ENCODE measurements around the gene TMEM120B.

Gene TMEM120B

DNA sequence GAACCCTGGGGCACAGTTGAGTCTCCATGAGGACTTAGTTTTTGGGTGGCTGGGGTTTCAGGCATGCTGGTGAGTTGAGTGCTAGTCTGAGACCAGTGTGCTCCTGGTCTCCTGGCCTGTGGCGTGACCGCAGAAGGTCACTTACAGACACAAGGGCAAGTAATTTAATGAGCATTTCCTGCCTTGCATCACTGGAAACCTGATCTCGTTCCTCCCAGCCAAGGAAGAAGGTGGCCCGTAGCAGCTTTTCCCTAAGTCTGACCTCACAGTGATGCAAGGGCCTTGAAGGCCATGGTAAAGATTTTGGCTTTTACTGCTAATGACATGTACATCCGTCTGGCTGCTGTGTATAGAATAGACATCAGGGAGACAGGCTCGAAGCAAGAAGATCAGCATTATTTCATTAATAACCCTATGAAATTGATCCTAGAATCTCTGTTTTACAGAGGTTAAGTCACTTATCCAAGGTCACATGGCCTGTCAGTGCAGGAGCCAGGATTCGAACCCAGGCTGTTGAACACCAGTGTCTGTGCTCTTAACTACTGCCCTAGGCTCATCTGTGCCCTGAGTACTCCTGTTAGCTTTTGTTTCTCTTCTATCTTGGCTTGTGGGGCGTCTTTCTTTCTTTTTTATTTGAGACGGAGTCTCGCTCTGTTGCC lies 4.6 kb downstream of the TMEM120B start:
- no peak overlapping the region for H3K27ac ChIP-seq (ENCODE audit: insufficient read depth, low read depth, low read length, poor library complexity, severe bottlenecking)

DNA sequence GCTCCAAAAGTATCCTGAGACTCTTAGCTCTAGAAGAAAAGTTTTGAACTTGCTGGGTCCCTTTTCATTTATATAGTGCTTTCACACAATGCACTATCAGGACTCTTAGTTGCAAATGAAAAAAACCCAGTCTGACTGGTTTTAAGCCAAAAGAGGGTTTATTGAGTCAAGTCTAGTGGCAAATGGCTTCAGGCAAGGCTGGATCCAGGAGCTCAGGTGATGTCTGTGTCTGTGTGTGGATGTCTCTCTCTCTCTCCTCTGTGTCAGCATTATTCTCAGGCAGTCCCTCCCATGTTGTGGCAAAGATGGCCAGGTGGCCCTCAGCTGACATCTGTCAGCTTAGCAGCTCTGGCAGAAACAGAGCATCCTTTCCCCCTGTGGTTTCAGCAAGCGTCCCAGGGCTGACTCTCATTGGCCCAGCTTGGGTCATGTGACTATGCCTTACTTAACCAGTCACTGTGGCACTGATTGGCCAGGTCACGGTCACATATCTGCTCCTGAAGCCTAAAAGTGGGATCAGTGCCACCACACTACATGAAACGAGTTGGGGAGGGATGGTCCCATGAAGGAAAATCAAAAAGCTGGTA lies 6.2 kb downstream of the TMEM120B start:
- Histone ChIP-seq H3K9me3 (ENCODE audit: control insufficient read depth, low read length) (no peaks in the 10 kb centered on the region), H3K4me1 (ENCODE audit: control insufficient read depth, insufficient read depth, low read length) (no peaks in the 10 kb centered on the region), H3K27me3 (ENCODE audit: control insufficient read depth, insufficient read depth, low read length, poor library complexity, severe bottlenecking) (no peaks in the 10 kb centered on the region), H3K36me3 (ENCODE audit: control insufficient read depth, insufficient read depth, low read length) (no peaks in the 10 kb centered on the region), H3K4me3 (ENCODE audit: insufficient read depth, low read depth, low read length) (no peak overlapping the region), H3K27ac (ENCODE audit: insufficient read depth, low read depth, low read length, poor library complexity, severe bottlenecking) (no peak overlapping the region)
- 90 to 91% methylated on average over 3 of the region's 3 CpGs for WGBS, 2 experiments

More for the DNA sequence above, 4.6 kb downstream of the TMEM120B start:
- Histone ChIP-seq H3K4me3 (ENCODE audit: insufficient read depth, low read depth, low read length) (no peak overlapping the region), H3K27me3 (ENCODE audit: control insufficient read depth, insufficient read depth, low read length, poor library complexity, severe bottlenecking) (no peaks in the 10 kb centered on the region), H3K9me3 (ENCODE audit: control insufficient read depth, low read length) (no peaks in the 10 kb centered on the region), H3K4me1 (ENCODE audit: control insufficient read depth, insufficient read depth, low read length) (peaks cover 7% of the 10 kb centered on the region), H3K36me3 (ENCODE audit: control insufficient read depth, insufficient read depth, low read length) (no peaks in the 10 kb centered on the region)
- 85 to 92% methylated on average over 10 of the region's 10 CpGs for WGBS, 2 experiments

DNA sequence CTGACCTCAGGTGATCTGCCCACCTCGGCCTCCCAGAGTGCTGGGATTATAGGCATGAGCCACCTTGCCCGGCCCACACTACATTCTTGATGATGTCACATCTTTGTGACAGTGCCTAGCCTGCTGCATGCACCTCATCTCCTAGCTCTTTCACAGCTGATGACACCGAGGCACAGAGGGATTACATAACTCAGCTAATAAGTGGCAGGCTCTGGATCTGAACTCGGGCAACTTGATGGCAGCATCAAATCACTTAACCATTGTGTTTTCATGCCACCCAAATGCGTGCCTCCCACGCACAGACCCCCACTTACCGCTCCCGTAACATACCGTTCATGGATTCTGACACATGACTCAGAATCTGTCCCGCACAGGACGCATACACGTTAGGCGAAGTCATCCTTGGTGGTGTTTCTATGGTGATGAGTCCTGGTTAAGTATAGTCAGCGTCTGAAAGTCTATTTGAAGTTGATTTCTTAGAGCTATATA lies 7.4 kb downstream of the TMEM120B start:
- Histone ChIP-seq H3K4me3 (ENCODE audit: insufficient read depth, low read depth, low read length) (no peak overlapping the region), H3K36me3 (ENCODE audit: control insufficient read depth, insufficient read depth, low read length) (no peaks in the 10 kb centered on the region), H3K27me3 (ENCODE audit: control insufficient read depth, insufficient read depth, low read length, poor library complexity, severe bottlenecking) (no peaks in the 10 kb centered on the region), H3K9me3 (ENCODE audit: control insufficient read depth, low read length) (no peaks in the 10 kb centered on the region), H3K27ac (ENCODE audit: insufficient read depth, low read depth, low read length, poor library complexity, severe bottlenecking) (no peak overlapping the region), H3K4me1 (ENCODE audit: control insufficient read depth, insufficient read depth, low read length) (no peaks in the 10 kb centered on the region)
- 88 to 89% methylated on average over 14 of the region's 14 CpGs for WGBS, 2 experiments

DNA sequence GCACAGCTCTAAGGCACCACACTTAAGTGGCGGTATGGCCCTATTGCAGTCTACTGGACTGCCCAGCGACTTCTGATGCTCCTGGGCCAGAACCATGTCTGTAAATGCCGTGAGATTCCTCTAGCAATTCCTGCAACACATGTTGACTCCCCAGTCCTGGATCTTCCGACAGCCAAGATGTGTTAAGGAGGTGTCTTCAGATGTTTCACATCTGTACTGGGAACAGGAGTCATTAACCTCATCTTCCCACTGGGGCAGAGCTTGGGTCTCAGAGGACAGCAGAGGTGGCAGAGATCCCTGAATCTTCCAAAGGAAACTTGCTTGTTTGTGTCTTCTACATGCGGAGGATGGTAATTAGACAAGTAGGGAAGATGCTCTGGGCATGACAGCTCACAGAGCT lies 8.2 kb downstream of the TMEM120B start:
- H3K27ac ChIP-seq (ENCODE audit: insufficient read depth, low read depth, low read length, poor library complexity, severe bottlenecking) = no peak overlapping the region
- WGBS, 2 experiments = 95 to 97% methylated on average over 5 of the region's 5 CpGs

DNA sequence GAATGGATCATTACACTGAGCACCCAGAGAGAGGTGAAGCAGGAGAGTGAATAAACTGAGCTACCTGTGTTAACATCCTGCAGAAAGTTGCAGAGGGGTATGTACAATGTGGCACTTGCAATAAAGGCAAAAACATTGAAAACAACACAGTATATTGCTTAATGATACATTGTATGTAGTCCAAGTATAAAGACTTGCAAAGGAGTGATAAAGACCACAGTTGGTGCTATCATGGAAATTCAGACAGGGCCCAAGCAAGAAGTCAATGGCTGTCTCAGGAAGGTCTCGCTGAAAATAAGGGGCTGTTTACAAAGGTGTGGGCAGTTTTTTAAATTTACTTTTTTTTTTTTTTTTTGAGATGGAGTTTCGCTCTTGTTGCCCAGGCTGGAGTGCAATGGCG lies 10.0 kb downstream of the TMEM120B start:
- H3K4me3 ChIP-seq (ENCODE audit: insufficient read depth, low read depth, low read length) = no peak overlapping the region
- H3K27ac ChIP-seq (ENCODE audit: insufficient read depth, low read depth, low read length, poor library complexity, severe bottlenecking) = no peak overlapping the region
- H3K9me3 ChIP-seq (ENCODE audit: control insufficient read depth, low read length) = no peaks in the 10 kb centered on the region
- no peaks in the 10 kb centered on the region for H3K27me3 ChIP-seq (ENCODE audit: control insufficient read depth, insufficient read depth, low read length, poor library complexity, severe bottlenecking)
- no peaks in the 10 kb centered on the region for H3K4me1 ChIP-seq (ENCODE audit: control insufficient read depth, insufficient read depth, low read length)
- 94% methylated on average over 1 to 3 of the region's 3 CpGs for WGBS, 2 experiments
- H3K36me3 ChIP-seq (ENCODE audit: control insufficient read depth, insufficient read depth, low read length) = no peaks in the 10 kb centered on the region

More for the DNA sequence above, 8.2 kb downstream of the TMEM120B start:
- Histone ChIP-seq H3K27me3 (ENCODE audit: control insufficient read depth, insufficient read depth, low read length, poor library complexity, severe bottlenecking) (no peaks in the 10 kb centered on the region), H3K36me3 (ENCODE audit: control insufficient read depth, insufficient read depth, low read length) (no peaks in the 10 kb centered on the region), H3K9me3 (ENCODE audit: control insufficient read depth, low read length) (no peaks in the 10 kb centered on the region), H3K4me3 (ENCODE audit: insufficient read depth, low read depth, low read length) (no peak overlapping the region), H3K4me1 (ENCODE audit: control insufficient read depth, insufficient read depth, low read length) (no peaks in the 10 kb centered on the region)

DNA sequence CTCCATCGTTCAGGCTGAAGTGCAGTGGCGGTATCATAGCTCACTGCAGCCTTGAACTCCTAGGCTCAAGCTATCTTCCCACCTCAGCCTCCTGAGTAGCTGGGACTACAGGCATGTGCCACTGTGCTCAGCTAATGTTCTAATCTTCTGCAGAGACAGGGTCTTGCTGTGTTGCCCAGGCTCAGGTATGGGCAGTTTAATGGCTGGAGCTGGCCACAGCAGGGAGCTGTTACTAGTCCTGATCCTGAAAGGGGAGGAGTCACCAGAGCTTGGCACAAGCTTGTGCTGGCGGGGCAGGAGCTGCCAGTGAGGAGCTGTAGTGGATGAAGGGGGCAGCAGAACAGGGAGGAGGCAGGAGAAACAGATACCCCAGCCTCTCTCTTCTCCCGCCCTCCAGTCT lies 10.6 kb downstream of the TMEM120B start:
- Histone ChIP-seq H3K4me3 (ENCODE audit: insufficient read depth, low read depth, low read length) (no peak overlapping the region), H3K4me1 (ENCODE audit: control insufficient read depth, insufficient read depth, low read length) (no peaks in the 10 kb centered on the region), H3K36me3 (ENCODE audit: control insufficient read depth, insufficient read depth, low read length) (no peaks in the 10 kb centered on the region), H3K27me3 (ENCODE audit: control insufficient read depth, insufficient read depth, low read length, poor library complexity, severe bottlenecking) (no peaks in the 10 kb centered on the region), H3K27ac (ENCODE audit: insufficient read depth, low read depth, low read length, poor library complexity, severe bottlenecking) (no peak overlapping the region), H3K9me3 (ENCODE audit: control insufficient read depth, low read length) (no peaks in the 10 kb centered on the region)
- WGBS, 2 experiments = 88 to 93% methylated on average over 4 of the region's 4 CpGs

DNA sequence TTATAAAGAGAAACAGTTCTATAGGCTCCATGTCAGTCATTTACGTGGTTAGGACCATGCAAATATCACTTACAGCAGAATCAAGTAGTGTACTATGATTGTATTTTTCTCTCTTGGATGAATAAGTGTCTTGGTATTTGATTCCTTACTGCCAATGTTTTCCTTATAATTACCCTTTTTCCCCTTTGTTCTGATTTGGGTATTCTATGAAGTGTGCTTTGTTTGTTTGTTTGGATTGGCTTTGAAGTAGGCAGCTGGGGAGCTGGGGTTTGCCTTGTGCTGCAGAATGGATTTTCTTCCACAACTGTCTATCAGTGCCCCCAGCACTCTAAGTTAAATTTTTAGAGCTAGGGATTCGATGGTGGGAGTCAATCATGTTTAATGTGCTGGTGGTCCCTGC lies 12.4 kb downstream of the TMEM120B start:
- WGBS, 2 experiments = 97 to 98% methylated on average over 2 of the region's 2 CpGs
- Histone ChIP-seq H3K27ac (ENCODE audit: insufficient read depth, low read depth, low read length, poor library complexity, severe bottlenecking) (no peak overlapping the region), H3K36me3 (ENCODE audit: control insufficient read depth, insufficient read depth, low read length) (no peaks in the 10 kb centered on the region), H3K27me3 (ENCODE audit: control insufficient read depth, insufficient read depth, low read length, poor library complexity, severe bottlenecking) (no peaks in the 10 kb centered on the region), H3K4me3 (ENCODE audit: insufficient read depth, low read depth, low read length) (no peak overlapping the region), H3K4me1 (ENCODE audit: control insufficient read depth, insufficient read depth, low read length) (no peaks in the 10 kb centered on the region), H3K9me3 (ENCODE audit: control insufficient read depth, low read length) (no peaks in the 10 kb centered on the region)

DNA sequence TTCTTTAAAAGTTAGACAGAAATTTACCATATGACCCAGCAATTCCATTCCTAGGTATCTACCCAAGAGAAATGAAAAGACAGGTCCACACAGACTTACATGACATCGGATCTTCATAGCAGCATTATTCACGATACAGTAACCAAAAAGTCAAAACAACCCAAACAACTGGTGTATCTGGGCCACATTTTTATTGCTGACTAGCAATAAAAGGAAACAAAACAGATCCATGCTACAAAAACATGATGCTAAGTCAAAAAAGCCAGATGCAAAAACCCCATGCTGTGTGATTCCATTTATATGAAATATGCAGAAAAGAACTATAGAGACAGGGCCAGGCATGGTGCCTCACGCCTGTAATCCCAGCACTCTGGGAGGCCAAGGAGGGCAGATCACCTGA lies 12.9 kb downstream of the TMEM120B start:
- 86 to 96% methylated on average over 3 of the region's 3 CpGs for WGBS, 2 experiments
- H3K27me3 ChIP-seq (ENCODE audit: control insufficient read depth, insufficient read depth, low read length, poor library complexity, severe bottlenecking) = no peaks in the 10 kb centered on the region
- H3K9me3 ChIP-seq (ENCODE audit: control insufficient read depth, low read length) = no peaks in the 10 kb centered on the region
- H3K27ac ChIP-seq (ENCODE audit: insufficient read depth, low read depth, low read length, poor library complexity, severe bottlenecking) = no peak overlapping the region
- no peak overlapping the region for H3K4me3 ChIP-seq (ENCODE audit: insufficient read depth, low read depth, low read length)
- H3K36me3 ChIP-seq (ENCODE audit: control insufficient read depth, insufficient read depth, low read length) = no peaks in the 10 kb centered on the region
- no peaks in the 10 kb centered on the region for H3K4me1 ChIP-seq (ENCODE audit: control insufficient read depth, insufficient read depth, low read length)

DNA sequence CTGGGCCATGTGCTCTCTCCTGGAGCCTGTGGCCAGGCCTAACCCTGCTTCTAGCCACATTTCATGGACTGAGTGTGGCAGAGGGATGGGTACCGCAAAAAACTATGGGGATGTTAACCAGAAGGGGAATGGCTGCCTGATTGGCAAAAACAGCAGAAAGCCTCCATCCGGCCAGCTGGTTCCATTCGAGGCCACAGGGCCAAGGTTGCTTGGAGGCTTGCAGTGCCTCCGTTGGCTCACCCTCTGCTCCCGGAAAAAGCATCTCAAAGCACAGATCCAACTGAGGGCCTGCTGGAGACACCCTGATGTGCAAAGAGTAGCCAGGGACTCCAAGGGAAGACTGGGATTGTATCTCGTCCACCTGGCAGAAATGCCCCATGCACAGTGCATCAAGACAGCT lies 16.5 kb downstream of the TMEM120B start:
- 86 to 87% methylated on average over 6 of the region's 6 CpGs for WGBS, 2 experiments
- Histone ChIP-seq H3K27me3 (ENCODE audit: control insufficient read depth, insufficient read depth, low read length, poor library complexity, severe bottlenecking) (no peaks in the 10 kb centered on the region), H3K4me1 (ENCODE audit: control insufficient read depth, insufficient read depth, low read length) (no peaks in the 10 kb centered on the region)

DNA sequence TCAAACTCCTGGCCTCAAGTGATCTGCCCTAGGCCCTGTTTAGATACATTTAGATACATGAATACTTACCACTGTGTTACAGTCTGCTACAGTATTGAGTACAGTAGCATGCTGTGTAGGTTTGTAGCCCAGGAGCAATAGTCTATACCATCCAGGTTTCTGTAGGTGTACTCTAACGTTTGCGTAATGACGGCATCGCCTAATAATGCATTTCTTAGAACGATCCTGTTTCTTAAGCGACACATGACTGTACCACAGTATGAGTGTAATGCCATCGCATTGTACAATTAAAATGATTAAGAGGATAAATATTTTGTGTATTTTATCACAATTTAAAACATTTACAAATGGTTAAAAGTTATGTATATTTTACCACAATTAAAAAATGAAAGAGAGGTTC lies 18.9 kb downstream of the TMEM120B start:
- Histone ChIP-seq H3K27ac (ENCODE audit: insufficient read depth, low read depth, low read length, poor library complexity, severe bottlenecking) (no peak overlapping the region), H3K9me3 (ENCODE audit: control insufficient read depth, low read length) (no peaks in the 10 kb centered on the region), H3K4me3 (ENCODE audit: insufficient read depth, low read depth, low read length) (no peak overlapping the region), H3K4me1 (ENCODE audit: control insufficient read depth, insufficient read depth, low read length) (no peaks in the 10 kb centered on the region), H3K36me3 (ENCODE audit: control insufficient read depth, insufficient read depth, low read length) (no peaks in the 10 kb centered on the region), H3K27me3 (ENCODE audit: control insufficient read depth, insufficient read depth, low read length, poor library complexity, severe bottlenecking) (no peaks in the 10 kb centered on the region)
- 96 to 98% methylated on average over 7 of the region's 7 CpGs for WGBS, 2 experiments

More for the DNA sequence above, 16.5 kb downstream of the TMEM120B start:
- Histone ChIP-seq H3K27ac (ENCODE audit: insufficient read depth, low read depth, low read length, poor library complexity, severe bottlenecking) (no peak overlapping the region), H3K4me3 (ENCODE audit: insufficient read depth, low read depth, low read length) (no peak overlapping the region), H3K9me3 (ENCODE audit: control insufficient read depth, low read length) (no peaks in the 10 kb centered on the region), H3K36me3 (ENCODE audit: control insufficient read depth, insufficient read depth, low read length) (no peaks in the 10 kb centered on the region)

All from ectodermal cell (in vitro differentiated cells).